ENCODE data around the gene ZBTB7A.
A peak's percentile ranks its signal among the peaks of the same experiment; 100 is the strongest.

DNA sequence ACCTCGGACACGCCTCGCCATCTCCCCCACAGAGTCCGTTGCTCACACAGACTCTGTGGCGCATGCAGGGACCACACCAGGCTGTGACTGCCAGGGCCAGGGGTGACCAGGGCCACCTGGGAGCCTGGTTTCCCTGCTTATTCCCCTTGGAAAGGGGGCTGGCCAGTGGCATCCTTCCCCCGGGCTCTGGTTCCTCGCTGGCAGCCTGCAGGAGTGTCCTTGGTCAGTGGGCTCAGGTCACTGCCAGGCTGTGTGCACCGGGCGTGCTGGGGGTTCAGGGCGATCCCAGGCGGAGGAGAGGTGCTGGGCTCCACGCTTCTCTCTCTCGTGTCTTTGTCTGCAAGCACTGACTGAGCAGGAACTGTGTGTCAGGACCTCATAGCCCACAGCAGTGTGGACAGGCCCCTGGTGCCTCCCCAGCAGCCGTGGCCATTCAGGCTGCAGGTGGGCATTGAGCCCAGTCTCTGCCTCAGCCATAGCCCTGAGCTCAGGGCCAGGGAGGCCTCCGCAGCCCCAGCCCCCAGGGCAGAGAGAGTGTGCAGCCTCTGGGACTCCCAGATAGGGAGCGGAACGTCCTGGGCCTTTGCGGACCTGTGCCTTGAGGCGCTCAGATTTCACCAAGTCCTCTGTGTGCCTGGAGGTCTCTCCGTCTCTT is 52.7 kb downstream of the ZBTB7A start:
- TF ChIP-seq, protein P1, sequence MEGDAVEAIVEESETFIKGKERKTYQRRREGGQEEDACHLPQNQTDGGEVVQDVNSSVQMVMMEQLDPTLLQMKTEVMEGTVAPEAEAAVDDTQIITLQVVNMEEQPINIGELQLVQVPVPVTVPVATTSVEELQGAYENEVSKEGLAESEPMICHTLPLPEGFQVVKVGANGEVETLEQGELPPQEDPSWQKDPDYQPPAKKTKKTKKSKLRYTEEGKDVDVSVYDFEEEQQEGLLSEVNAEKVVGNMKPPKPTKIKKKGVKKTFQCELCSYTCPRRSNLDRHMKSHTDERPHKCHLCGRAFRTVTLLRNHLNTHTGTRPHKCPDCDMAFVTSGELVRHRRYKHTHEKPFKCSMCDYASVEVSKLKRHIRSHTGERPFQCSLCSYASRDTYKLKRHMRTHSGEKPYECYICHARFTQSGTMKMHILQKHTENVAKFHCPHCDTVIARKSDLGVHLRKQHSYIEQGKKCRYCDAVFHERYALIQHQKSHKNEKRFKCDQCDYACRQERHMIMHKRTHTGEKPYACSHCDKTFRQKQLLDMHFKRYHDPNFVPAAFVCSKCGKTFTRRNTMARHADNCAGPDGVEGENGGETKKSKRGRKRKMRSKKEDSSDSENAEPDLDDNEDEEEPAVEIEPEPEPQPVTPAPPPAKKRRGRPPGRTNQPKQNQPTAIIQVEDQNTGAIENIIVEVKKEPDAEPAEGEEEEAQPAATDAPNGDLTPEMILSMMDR (IDR thresholded peaks at IDR 0.05) = no peak
- peak in 1 of 2 donors; percentile 37 for TF ChIP-seq POLR2A (IDR thresholded peaks at IDR 0.05)

All from adrenal gland (tissue), 5 donors.